GM19324 (cell line): ENCODE data around the gene SAMD4A.

Experiments
- ATAC-seq: cut with Tn5 transposase; IDR thresholded peaks from one replicate; pipeline ENCODE4 v1.9.1; 2021; ENCODE audit warnings: mild to moderate bottlenecking, moderate library complexity; ENCODE audit not compliant: unreplicated experiment, low FRiP score

SAMD4A gene

GRCh38 chr14:54697803-54698202, 130.9 kb downstream of the SAMD4A start:
- ATAC-seq, result no peak

GRCh38 chr14:54698501-54698900, 131.6 kb downstream of the SAMD4A start:
- ATAC-seq, result no peak

- ATAC-seq, result no peak
Measured at GRCh38 chr14:54698966-54699530, 132.1 kb downstream of the SAMD4A start.

- no peak for ATAC-seq
Measured at GRCh38 chr14:54699735-54700134, 132.8 kb downstream of the SAMD4A start.

- ATAC-seq, result no peak
Measured at GRCh38 chr14:54700717-54701116, 133.8 kb downstream of the SAMD4A start.

- no peak for ATAC-seq
Measured at GRCh38 chr14:54702014-54702491, 135.1 kb downstream of the SAMD4A start.

- ATAC-seq, result no peak
Measured at GRCh38 chr14:54702492-54702891, 135.6 kb downstream of the SAMD4A start.

- no peak for ATAC-seq
Measured at GRCh38 chr14:54703082-54703481, 136.2 kb downstream of the SAMD4A start.

GRCh38 chr14:54703724-54704123, 136.8 kb downstream of the SAMD4A start:
- ATAC-seq, result no peak

GRCh38 chr14:54704768-54705167, 137.8 kb downstream of the SAMD4A start:
- no peak for ATAC-seq

GRCh38 chr14:54706769-54707168, 139.8 kb downstream of the SAMD4A start:
- ATAC-seq, result no peak

GRCh38 chr14:54708161-54708560, 141.2 kb downstream of the SAMD4A start:
- ATAC-seq, result no peak

GRCh38 chr14:54708982-54709381, 142.1 kb downstream of the SAMD4A start:
- ATAC-seq, result no peak

- ATAC-seq, result no peak
Measured at GRCh38 chr14:54709444-54709843, 142.5 kb downstream of the SAMD4A start.

GRCh38 chr14:54709867-54710266, 142.9 kb downstream of the SAMD4A start:
- ATAC-seq, result no peak

- no peak for ATAC-seq
Measured at GRCh38 chr14:54711312-54711711, 144.4 kb downstream of the SAMD4A start.

GRCh38 chr14:54711812-54712464, 145.0 kb downstream of the SAMD4A start:
- ATAC-seq, result no peak

GRCh38 chr14:54712465-54713200, 145.7 kb downstream of the SAMD4A start:
- no peak for ATAC-seq

GRCh38 chr14:54713379-54713778, 146.5 kb downstream of the SAMD4A start:
- no peak for ATAC-seq

- no peak for ATAC-seq
Measured at GRCh38 chr14:54715239-54715638, 148.3 kb downstream of the SAMD4A start.

- ATAC-seq, result no peak
Measured at GRCh38 chr14:54715811-54716210, 148.9 kb downstream of the SAMD4A start.

GRCh38 chr14:54716862-54717261, 149.9 kb downstream of the SAMD4A start:
- no peak for ATAC-seq
